Femur (tissue), 1 donor: ENCODE results near the gene BOLA2B.
"Not testable (repeated sequence)": the region's sequence is repeated elsewhere in the genome, so short reads cannot be mapped to it uniquely, and the experiment has no call there.

Source experiments
- DNase-seq: peaks from one replicate; pipeline ENCODE4 v3.0.0-alpha.2; 2017

The BOLA2B gene

GRCh38 chr16:30184096-30184890 lies 9.2 kb downstream of the BOLA2B start:
- peak; percentile 46 for DNase-seq

- DNase-seq: peak; percentile 91
These were observed 10.0 kb downstream of the BOLA2B start, which contains the start of gene CORO1A for GRCh38 chr16:30183233-30184095. TSS of gene CORO1A (plus strand) at chr16:30183602. CDS start at chr16:30185210, 1,608 bp downstream.

GRCh38 chr16:30180741-30181140 lies 12.7 kb downstream of the BOLA2B start:
- no peak for DNase-seq

- DNase-seq: no peak
These were observed 13.5 kb downstream of the BOLA2B start for GRCh38 chr16:30179931-30180330.

GRCh38 chr16:30179195-30179594 lies 14.3 kb downstream of the BOLA2B start:
- no peak for DNase-seq

- not testable (repeated sequence) for DNase-seq
These were observed 16.6 kb downstream of the BOLA2B start for GRCh38 chr16:30176876-30177275.

- DNase-seq: no peak
These were observed 20.4 kb downstream of the BOLA2B start for GRCh38 chr16:30173054-30173453.

- DNase-seq: not testable (repeated sequence)
These were observed 23.3 kb downstream of the BOLA2B start for GRCh38 chr16:30170145-30170544.

- DNase-seq: not testable (repeated sequence)
These were observed 24.1 kb downstream of the BOLA2B start for GRCh38 chr16:30169416-30169815.

GRCh38 chr16:30168746-30169145 lies 24.7 kb downstream of the BOLA2B start:
- DNase-seq: not testable (repeated sequence)

- DNase-seq: peak; percentile 30
These were observed 27.1 kb downstream of the BOLA2B start for GRCh38 chr16:30166202-30166902.

GRCh38 chr16:30163538-30163937 lies 29.9 kb downstream of the BOLA2B start:
- DNase-seq: no peak

GRCh38 chr16:30157214-30157613 lies 36.3 kb downstream of the BOLA2B start:
- no peak for DNase-seq

GRCh38 chr16:30155188-30155587 lies 38.3 kb downstream of the BOLA2B start:
- no peak for DNase-seq

GRCh38 chr16:30152517-30152916 lies 40.9 kb downstream of the BOLA2B start:
- DNase-seq: no peak

GRCh38 chr16:30151091-30151490 lies 42.4 kb downstream of the BOLA2B start:
- no peak for DNase-seq

GRCh38 chr16:30149250-30149930 lies 44.1 kb downstream of the BOLA2B start:
- DNase-seq: no peak

- DNase-seq: no peak
These were observed 45.5 kb downstream of the BOLA2B start for GRCh38 chr16:30147843-30148510.

GRCh38 chr16:30145657-30146056 lies 47.8 kb downstream of the BOLA2B start:
- no peak for DNase-seq

GRCh38 chr16:30144917-30145316 lies 48.5 kb downstream of the BOLA2B start:
- no peak for DNase-seq

GRCh38 chr16:30144017-30144416 lies 49.4 kb downstream of the BOLA2B start:
- DNase-seq: no peak

GRCh38 chr16:30143347-30143702 lies 50.1 kb downstream of the BOLA2B start:
- no peak for DNase-seq
